Measurements from ENCODE around the gene SS18L1. TPM values are rescaled to one million over a fixed set of nuclear protein-coding genes. Genes with fewer than 3 reads are reported as not detected.

Gene SS18L1
- total RNA-seq, 6 donors from 2014 or later: 12.2 to 70.8 (median 19.7) TPM

- Histone ChIP-seq H3K27me3 (no peaks in the 10 kb centered on the region), H3K4me1 (peaks cover 27 to 39% (median 29%) of the 10 kb centered on the region in 4 donors), H3K27ac (peak overlapping the region; percentile 62 to 83 (median 78)), H3K36me3 (peaks cover 46 to 97% (median 79%) of the 10 kb centered on the region in 4 donors), H3K4me3 (no peak overlapping the region), H3K9me3 (no peaks in the 10 kb centered on the region)
- TF ChIP-seq CTCF (IDR thresholded peaks at IDR 0.05) (peak in 1 of 6 experiments; percentile 20), POLR2A (IDR thresholded peaks at IDR 0.05) (no peak), POLR2AphosphoS5 (IDR thresholded peaks at IDR 0.05) (no peak), EP300 (IDR thresholded peaks at IDR 0.05) (no peak)
- ATAC-seq (ENCODE audit: low FRiP score in 2 of 2) (no peak), DNase-seq (no peak)
- WGBS, 2 donors: 79 to 86% methylated on average over 7 to 12 of the region's 12 CpGs
These were observed 9.7 kb upstream of the SS18L1 start for GRCh38 chr20:62133864-62134263.

DNA sequence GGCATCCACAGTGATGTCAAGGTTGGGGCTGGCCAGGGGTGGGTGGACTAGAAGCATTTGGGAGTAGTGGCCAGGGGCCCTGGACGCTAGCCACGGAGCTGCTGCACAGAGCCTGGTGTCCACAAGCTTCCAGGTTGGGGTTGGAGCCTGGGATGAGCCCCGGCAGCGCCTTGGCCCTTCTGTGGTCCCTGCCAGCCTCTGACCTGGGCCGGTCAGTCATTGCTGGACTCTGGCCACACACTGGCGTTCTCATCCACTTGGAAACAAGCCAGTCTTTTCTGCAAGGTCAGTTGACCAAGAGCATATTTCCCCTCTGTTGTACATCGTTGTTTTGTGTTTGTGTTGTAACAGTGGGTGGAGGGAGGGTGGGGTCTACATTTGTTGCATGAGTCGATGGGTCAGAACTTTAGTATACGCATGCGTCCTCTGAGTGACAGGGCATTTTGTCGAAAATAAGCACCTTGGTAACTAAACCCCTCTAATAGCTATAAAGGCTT lies 8.8 kb upstream of the SS18L1 start:
- WGBS, 2 donors: 36 to 50% methylated on average over 6 to 11 of the region's 11 CpGs
- TF ChIP-seq CTCF (IDR thresholded peaks at IDR 0.05): no peak
- peak; percentile 32 to 67 for TF ChIP-seq POLR2AphosphoS5 (IDR thresholded peaks at IDR 0.05)
- peak overlapping the region; percentile 62 to 83 (median 78) for H3K27ac ChIP-seq
- DNase-seq (no peak), ATAC-seq (ENCODE audit: low FRiP score in 2 of 2) (peak; percentile 19 to 53)
- no peak overlapping the region for H3K4me3 ChIP-seq
- no peaks in the 10 kb centered on the region for H3K9me3 ChIP-seq
- no peaks in the 10 kb centered on the region for H3K27me3 ChIP-seq
- peaks cover 27 to 39% (median 29%) of the 10 kb centered on the region in 4 donors for H3K4me1 ChIP-seq
- H3K36me3 ChIP-seq: peaks cover 52 to 97% (median 82%) of the 10 kb centered on the region in 4 donors

DNA sequence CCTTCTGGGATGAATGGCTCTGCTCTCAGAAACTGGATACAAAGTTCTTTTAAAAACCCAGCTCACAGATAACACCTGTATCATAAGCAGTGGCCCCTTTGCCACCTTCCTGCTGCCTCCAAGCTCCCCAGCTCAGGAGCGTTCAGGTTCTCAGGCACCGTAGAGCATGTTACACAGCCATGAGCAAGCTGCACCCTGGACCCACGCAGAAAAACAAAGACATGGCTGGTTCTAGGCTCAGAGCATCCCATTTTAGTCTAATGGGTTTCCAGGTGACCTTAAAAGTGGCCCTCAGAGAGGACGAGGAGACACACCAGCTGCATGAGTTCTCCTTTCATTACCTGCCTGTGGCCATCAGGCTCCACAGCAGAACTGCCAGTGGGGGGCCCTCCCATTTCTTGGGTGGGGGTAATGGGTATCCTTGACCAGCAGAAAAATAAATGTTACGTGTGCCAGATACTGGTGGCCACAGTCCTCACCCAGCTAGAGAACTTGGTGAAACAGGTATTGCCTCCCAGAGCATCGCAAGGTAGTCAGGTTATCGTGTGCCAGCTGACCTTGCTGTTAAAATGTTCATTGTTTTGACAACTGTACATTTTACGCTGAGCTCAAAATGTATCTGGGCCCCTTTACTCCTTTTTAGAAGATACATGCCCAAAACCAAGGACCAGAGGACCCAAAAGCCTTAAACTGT lies 7.8 kb upstream of the SS18L1 start:
- ATAC-seq (ENCODE audit: low FRiP score in 2 of 2) (no peak), DNase-seq (no peak)
- H3K4me3 ChIP-seq: no peak overlapping the region
- WGBS, 2 donors: 91 to 96% methylated on average over 8 of the region's 8 CpGs
- H3K9me3 ChIP-seq: no peaks in the 10 kb centered on the region
- H3K4me1 ChIP-seq: peaks cover 30 to 46% (median 35%) of the 10 kb centered on the region in 4 donors
- peaks cover 48 to 97% (median 77%) of the 10 kb centered on the region in 4 donors for H3K36me3 ChIP-seq
- H3K27me3 ChIP-seq: no peaks in the 10 kb centered on the region
- TF ChIP-seq POLR2AphosphoS5 (IDR thresholded peaks at IDR 0.05) (no peak), POLR2A (IDR thresholded peaks at IDR 0.05) (no peak), EP300 (IDR thresholded peaks at IDR 0.05) (no peak), CTCF (IDR thresholded peaks at IDR 0.05) (no peak)
- H3K27ac ChIP-seq: peak overlapping the region in 2 of 4 donors; percentile 81 to 83

- peak overlapping the region in 2 of 4 donors; percentile 13 to 83 for H3K27ac ChIP-seq
- peaks cover 42 to 94% (median 69%) of the 10 kb centered on the region in 4 donors for H3K36me3 ChIP-seq
- WGBS, 2 donors: 59 to 61% methylated on average over 8 of the region's 8 CpGs
- no peaks in the 10 kb centered on the region for H3K27me3 ChIP-seq
- no peak overlapping the region for H3K4me3 ChIP-seq
- peaks cover 38 to 54% (median 42%) of the 10 kb centered on the region in 4 donors for H3K4me1 ChIP-seq
- DNase-seq (peak; percentile 65 to 72), ATAC-seq (ENCODE audit: low FRiP score in 2 of 2) (peak; percentile 51 to 66)
- H3K9me3 ChIP-seq: no peaks in the 10 kb centered on the region
- TF ChIP-seq CTCF (IDR thresholded peaks at IDR 0.05) (peak; percentile 25 to 74 (median 60)), POLR2A (IDR thresholded peaks at IDR 0.05) (no peak)
These were observed 7.1 kb upstream of the SS18L1 start for GRCh38 chr20:62136283-62137091.

All from upper lobe of left lung (tissue), 6 donors.